Stimulated activated naive CD4-positive, alpha-beta T cell (primary cell): ENCODE measurements around the gene TEDC2.

Experiments used
- DNase-seq, 6 experiments: peaks; one replicate each; lab custom pipeline; 2025; lab: John Stamatoyannopoulos, UW

Gene TEDC2

GRCh38 chr16:2495041-2495440 lies 35.1 kb downstream of the TEDC2 start:
- no peak for DNase-seq

GRCh38 chr16:2496223-2497115 lies 36.6 kb downstream of the TEDC2 start:
- DNase-seq, result no peak

GRCh38 chr16:2497116-2497630 lies 37.3 kb downstream of the TEDC2 start:
- DNase-seq, result no peak

GRCh38 chr16:2497695-2498484 lies 38.0 kb downstream of the TEDC2 start:
- no peak for DNase-seq

- DNase-seq, result no peak
Measured at GRCh38 chr16:2498531-2499253, 38.8 kb downstream of the TEDC2 start.

- DNase-seq, result no peak
Measured at GRCh38 chr16:2499454-2499853, 39.5 kb downstream of the TEDC2 start.

GRCh38 chr16:2499890-2500429 lies 40.1 kb downstream of the TEDC2 start:
- DNase-seq, result no peak

- DNase-seq, result no peak
Measured at GRCh38 chr16:2500430-2500917, 40.6 kb downstream of the TEDC2 start.

GRCh38 chr16:2500918-2501750 lies 41.2 kb downstream of the TEDC2 start:
- peak; percentile 38 to 82 (median 73) for DNase-seq

- DNase-seq, result no peak
Measured at GRCh38 chr16:2501946-2502895, 42.3 kb downstream of the TEDC2 start.

- DNase-seq, result no peak
Measured at GRCh38 chr16:2505695-2506094, 45.8 kb downstream of the TEDC2 start.

- no peak for DNase-seq
Measured at GRCh38 chr16:2507052-2507659, 47.2 kb downstream of the TEDC2 start.

GRCh38 chr16:2507665-2508064 lies 47.8 kb downstream of the TEDC2 start:
- DNase-seq, result no peak

- DNase-seq, result no peak
Measured at GRCh38 chr16:2508722-2509400, 49.0 kb downstream of the TEDC2 start.

- no peak for DNase-seq
Measured at GRCh38 chr16:2511128-2511800, 51.4 kb downstream of the TEDC2 start.

GRCh38 chr16:2511996-2512734 lies 52.3 kb downstream of the TEDC2 start:
- no peak for DNase-seq

- peak in 4 of 6 experiments; percentile 30 to 56 (median 50) for DNase-seq
Measured at GRCh38 chr16:2512735-2513404, 53.0 kb downstream of the TEDC2 start.
